ENCODE data around the gene GTF2A2. TPM values are rescaled to one million over a fixed set of nuclear protein-coding genes. Genes with fewer than 3 reads are reported as not detected.

The GTF2A2 gene
- polyA plus RNA-seq, 1 donor (not counting 4 experiments of a cell fraction or from before 2014, with no cell fraction given), result 77.8 TPM

- dilution Hi-C loops (cut with MboI; ENCODE audit: extremely low pct_ligation_motif_present, low sequenced_read_pairs), result no loop called here
- no peaks in the 10 kb centered on the region for H3K27me3 ChIP-seq (ENCODE audit: control insufficient read depth, extremely low read depth, insufficient read depth, low read length)
- no peaks in the 10 kb centered on the region for H3K4me1 ChIP-seq (ENCODE audit: control insufficient read depth, extremely low read depth, insufficient read depth, low read length)
- no peak for FAIRE-seq
- no peak overlapping the region for H3K9ac ChIP-seq (ENCODE audit: control insufficient read depth, extremely low read depth, insufficient read depth, low read length)
- H2AFZ ChIP-seq (ENCODE audit: control insufficient read depth, low read length), result no peak overlapping the region
- TF ChIP-seq, protein P1, sequence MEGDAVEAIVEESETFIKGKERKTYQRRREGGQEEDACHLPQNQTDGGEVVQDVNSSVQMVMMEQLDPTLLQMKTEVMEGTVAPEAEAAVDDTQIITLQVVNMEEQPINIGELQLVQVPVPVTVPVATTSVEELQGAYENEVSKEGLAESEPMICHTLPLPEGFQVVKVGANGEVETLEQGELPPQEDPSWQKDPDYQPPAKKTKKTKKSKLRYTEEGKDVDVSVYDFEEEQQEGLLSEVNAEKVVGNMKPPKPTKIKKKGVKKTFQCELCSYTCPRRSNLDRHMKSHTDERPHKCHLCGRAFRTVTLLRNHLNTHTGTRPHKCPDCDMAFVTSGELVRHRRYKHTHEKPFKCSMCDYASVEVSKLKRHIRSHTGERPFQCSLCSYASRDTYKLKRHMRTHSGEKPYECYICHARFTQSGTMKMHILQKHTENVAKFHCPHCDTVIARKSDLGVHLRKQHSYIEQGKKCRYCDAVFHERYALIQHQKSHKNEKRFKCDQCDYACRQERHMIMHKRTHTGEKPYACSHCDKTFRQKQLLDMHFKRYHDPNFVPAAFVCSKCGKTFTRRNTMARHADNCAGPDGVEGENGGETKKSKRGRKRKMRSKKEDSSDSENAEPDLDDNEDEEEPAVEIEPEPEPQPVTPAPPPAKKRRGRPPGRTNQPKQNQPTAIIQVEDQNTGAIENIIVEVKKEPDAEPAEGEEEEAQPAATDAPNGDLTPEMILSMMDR (optimal IDR thresholded peaks at IDR 0.05 in 1 of 3, IDR thresholded peaks at IDR 0.05 in 1 of 3, conservative IDR thresholded peaks at IDR 0.05 in 1 of 3; ENCODE audit: extremely low read depth in 1 of 3, insufficient read depth in 2 of 3, low read length in 3 of 3), result no peak
- TF ChIP-seq EZH2 (IDR thresholded peaks at IDR 0.05; ENCODE audit: low read length), result no peak
- no peak overlapping the region for H3K27ac ChIP-seq (ENCODE audit: control insufficient read depth, insufficient read depth, low read length)
- H3K36me3 ChIP-seq (ENCODE audit: control insufficient read depth in 2 of 2, extremely low read depth in 1 of 2, insufficient read depth in 2 of 2, low read length in 2 of 2), result peaks cover 14 to 16% of the 10 kb centered on the region in 2 experiments
- H3K9me1 ChIP-seq (ENCODE audit: control insufficient read depth, extremely low read depth, insufficient read depth, low read length), result no peaks in the 10 kb centered on the region
- no peak overlapping the region for H3K4me2 ChIP-seq (ENCODE audit: control insufficient read depth, extremely low read depth, insufficient read depth, low read depth, low read length)
- no peak overlapping the region for H3K4me3 ChIP-seq (ENCODE audit: control insufficient read depth in 2 of 3, extremely low read depth in 1 of 3, insufficient read depth in 2 of 3, low read depth in 1 of 3, low read length in 3 of 3)
- no peak for DNase-seq (ENCODE audit: low read depth, low spot score)
- no peaks in the 10 kb centered on the region for H3K9me3 ChIP-seq (ENCODE audit: control insufficient read depth, low read depth, low read length)
- no peaks in the 10 kb centered on the region for H4K20me1 ChIP-seq (ENCODE audit: control insufficient read depth, extremely low read depth, insufficient read depth, low read length)
- no peaks in the 10 kb centered on the region for H3K79me2 ChIP-seq (ENCODE audit: control insufficient read depth, insufficient read depth, low read length)
These were observed 11.2 kb upstream of the GTF2A2 start for GRCh38 chr15:59668556-59668955.

- FAIRE-seq, result no peak
- Histone ChIP-seq H3K27me3 (ENCODE audit: control insufficient read depth, extremely low read depth, insufficient read depth, low read length) (no peaks in the 10 kb centered on the region), H3K36me3 (ENCODE audit: control insufficient read depth in 2 of 2, extremely low read depth in 1 of 2, insufficient read depth in 2 of 2, low read length in 2 of 2) (peaks cover 0 to 2% of the 10 kb centered on the region in 2 experiments), H4K20me1 (ENCODE audit: control insufficient read depth, extremely low read depth, insufficient read depth, low read length) (no peaks in the 10 kb centered on the region), H3K4me2 (ENCODE audit: control insufficient read depth, extremely low read depth, insufficient read depth, low read depth, low read length) (no peak overlapping the region), H3K4me1 (ENCODE audit: control insufficient read depth, extremely low read depth, insufficient read depth, low read length) (no peaks in the 10 kb centered on the region), H3K27ac (ENCODE audit: control insufficient read depth, insufficient read depth, low read length) (no peak overlapping the region), H3K9me3 (ENCODE audit: control insufficient read depth, low read depth, low read length) (no peaks in the 10 kb centered on the region), H3K4me3 (ENCODE audit: control insufficient read depth in 2 of 3, extremely low read depth in 1 of 3, insufficient read depth in 2 of 3, low read depth in 1 of 3, low read length in 3 of 3) (no peak overlapping the region), H2AFZ (ENCODE audit: control insufficient read depth, low read length) (no peak overlapping the region), H3K9me1 (ENCODE audit: control insufficient read depth, extremely low read depth, insufficient read depth, low read length) (no peaks in the 10 kb centered on the region), H3K79me2 (ENCODE audit: control insufficient read depth, insufficient read depth, low read length) (peaks cover under 1% of the 10 kb centered on the region), H3K9ac (ENCODE audit: control insufficient read depth, extremely low read depth, insufficient read depth, low read length) (no peak overlapping the region)
- no peak for TF ChIP-seq EZH2 (IDR thresholded peaks at IDR 0.05; ENCODE audit: low read length)
- TF ChIP-seq, protein P1 (optimal IDR thresholded peaks at IDR 0.05 in 1 of 3, IDR thresholded peaks at IDR 0.05 in 1 of 3, conservative IDR thresholded peaks at IDR 0.05 in 1 of 3; ENCODE audit: extremely low read depth in 1 of 3, insufficient read depth in 2 of 3, low read length in 3 of 3), result no peak
- dilution Hi-C loops (cut with MboI; ENCODE audit: extremely low pct_ligation_motif_present, low sequenced_read_pairs), result no loop called here
- DNase-seq (ENCODE audit: low read depth, low spot score), result no peak
These were observed 4.9 kb upstream of the GTF2A2 start for GRCh38 chr15:59662260-59662659.

Measured in keratinocyte (primary cell).